ENCODE results near the gene MSL3. TPM values are rescaled to one million over a fixed set of nuclear protein-coding genes. Genes with fewer than 3 reads are reported as not detected.

The MSL3 gene
- total RNA-seq, 1 donor from 2014 or later, result 29.2 TPM

- Mint-ChIP-seq H3K4me3 (ENCODE audit: unreplicated experiment) (no peak overlapping the region), H3K9me3 (ENCODE audit: unreplicated experiment) (no peaks in the 10 kb centered on the region), H3K27ac (ENCODE audit: unreplicated experiment) (no peak overlapping the region), H3K27me3 (ENCODE audit: low read depth, unreplicated experiment) (peaks cover 7% of the 10 kb centered on the region), H3K36me3 (ENCODE audit: low read depth, unreplicated experiment) (no peaks in the 10 kb centered on the region), H3K4me1 (ENCODE audit: low read depth, unreplicated experiment) (no peaks in the 10 kb centered on the region)
- no peak overlapping the region for H3K4me3 ChIP-seq (ENCODE audit: insufficient read depth, low read depth, low read length)
- FAIRE-seq, result no peak
- H3K9me3 ChIP-seq (ENCODE audit: insufficient read depth, low read depth, low read length), result no peaks in the 10 kb centered on the region
- TF ChIP-seq CTCF (IDR thresholded peaks at IDR 0.05; ENCODE audit: insufficient read depth, low read depth, low read length) (no peak), EZH2 (IDR thresholded peaks at IDR 0.05; ENCODE audit: insufficient read depth, low read length) (no peak)
- no peaks in the 10 kb centered on the region for H3K79me2 ChIP-seq (ENCODE audit: insufficient read depth, low read length)
- no peak overlapping the region for H3K4me2 ChIP-seq (ENCODE audit: low read length)
- no peaks in the 10 kb centered on the region for H3K27me3 ChIP-seq (ENCODE audit: insufficient read depth, low read length)
- DNase-seq (ENCODE audit: low read depth), result no peak
- no peak overlapping the region for H3K27ac ChIP-seq (ENCODE audit: low read depth, low read length)
- no peak overlapping the region for H2AFZ ChIP-seq (ENCODE audit: low read depth, low read length)
- no peaks in the 10 kb centered on the region for H3K4me1 ChIP-seq (ENCODE audit: insufficient read depth, low read length)
- H4K20me1 ChIP-seq (ENCODE audit: insufficient read depth, low read length), result no peaks in the 10 kb centered on the region
- no peaks in the 10 kb centered on the region for H3K36me3 ChIP-seq (ENCODE audit: insufficient read depth, low read length)
- no peak overlapping the region for H3K9ac ChIP-seq (ENCODE audit: low read length)
These were observed 29.5 kb upstream of the MSL3 start for GRCh38 chrX:11728556-11728955.

DNA sequence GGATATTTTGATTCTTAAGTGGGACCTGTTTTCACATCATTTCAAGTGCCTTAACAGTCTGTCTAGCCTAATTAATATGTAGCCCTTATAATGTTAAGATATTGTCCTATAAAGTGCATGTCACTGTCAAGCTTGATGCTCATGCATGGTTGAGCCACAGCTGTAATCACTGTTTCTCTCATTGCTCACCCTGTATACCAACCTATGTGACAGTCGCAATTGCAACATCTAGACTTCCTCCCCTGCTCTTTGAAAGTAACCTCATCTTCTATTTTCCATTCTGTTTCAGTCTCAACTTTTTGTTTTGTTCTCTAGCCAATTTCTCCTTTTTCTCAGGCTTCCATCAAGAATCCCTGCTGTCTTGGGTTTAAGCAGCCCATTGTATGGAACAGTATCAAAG, 24.4 kb upstream of the MSL3 start:
- FAIRE-seq, result no peak
- no peaks in the 10 kb centered on the region for H3K9me3 ChIP-seq (ENCODE audit: insufficient read depth, low read depth, low read length)

More for the DNA sequence above, 24.4 kb upstream of the MSL3 start:
- Mint-ChIP-seq H3K27me3 (ENCODE audit: low read depth, unreplicated experiment) (peaks cover 3% of the 10 kb centered on the region), H3K4me1 (ENCODE audit: low read depth, unreplicated experiment) (no peaks in the 10 kb centered on the region), H3K27ac (ENCODE audit: unreplicated experiment) (no peak overlapping the region), H3K4me3 (ENCODE audit: unreplicated experiment) (no peak overlapping the region), H3K9me3 (ENCODE audit: unreplicated experiment) (no peaks in the 10 kb centered on the region), H3K36me3 (ENCODE audit: low read depth, unreplicated experiment) (no peaks in the 10 kb centered on the region)
- no peaks in the 10 kb centered on the region for H3K36me3 ChIP-seq (ENCODE audit: insufficient read depth, low read length)
- no peaks in the 10 kb centered on the region for H4K20me1 ChIP-seq (ENCODE audit: insufficient read depth, low read length)
- H3K4me1 ChIP-seq (ENCODE audit: insufficient read depth, low read length), result no peaks in the 10 kb centered on the region
- TF ChIP-seq CTCF (IDR thresholded peaks at IDR 0.05; ENCODE audit: insufficient read depth, low read depth, low read length) (no peak), EZH2 (IDR thresholded peaks at IDR 0.05; ENCODE audit: insufficient read depth, low read length) (no peak)
- no peak overlapping the region for H3K27ac ChIP-seq (ENCODE audit: low read depth, low read length)
- no peak for DNase-seq (ENCODE audit: low read depth)
- H3K4me3 ChIP-seq (ENCODE audit: insufficient read depth, low read depth, low read length), result no peak overlapping the region
- H3K27me3 ChIP-seq (ENCODE audit: insufficient read depth, low read length), result no peaks in the 10 kb centered on the region
- H3K4me2 ChIP-seq (ENCODE audit: low read length), result no peak overlapping the region
- H3K79me2 ChIP-seq (ENCODE audit: insufficient read depth, low read length), result no peaks in the 10 kb centered on the region
- no peak overlapping the region for H2AFZ ChIP-seq (ENCODE audit: low read depth, low read length)
- H3K9ac ChIP-seq (ENCODE audit: low read length), result no peak overlapping the region

Measured in astrocyte (in vitro differentiated cells and primary cell).